NCI-H2029 (cell line): ENCODE data around the gene GRPEL2.

Source experiments
- DNase-seq: peaks from one replicate; lab custom pipeline; 2025; lab: John Stamatoyannopoulos, UW

GRPEL2 gene

DNA sequence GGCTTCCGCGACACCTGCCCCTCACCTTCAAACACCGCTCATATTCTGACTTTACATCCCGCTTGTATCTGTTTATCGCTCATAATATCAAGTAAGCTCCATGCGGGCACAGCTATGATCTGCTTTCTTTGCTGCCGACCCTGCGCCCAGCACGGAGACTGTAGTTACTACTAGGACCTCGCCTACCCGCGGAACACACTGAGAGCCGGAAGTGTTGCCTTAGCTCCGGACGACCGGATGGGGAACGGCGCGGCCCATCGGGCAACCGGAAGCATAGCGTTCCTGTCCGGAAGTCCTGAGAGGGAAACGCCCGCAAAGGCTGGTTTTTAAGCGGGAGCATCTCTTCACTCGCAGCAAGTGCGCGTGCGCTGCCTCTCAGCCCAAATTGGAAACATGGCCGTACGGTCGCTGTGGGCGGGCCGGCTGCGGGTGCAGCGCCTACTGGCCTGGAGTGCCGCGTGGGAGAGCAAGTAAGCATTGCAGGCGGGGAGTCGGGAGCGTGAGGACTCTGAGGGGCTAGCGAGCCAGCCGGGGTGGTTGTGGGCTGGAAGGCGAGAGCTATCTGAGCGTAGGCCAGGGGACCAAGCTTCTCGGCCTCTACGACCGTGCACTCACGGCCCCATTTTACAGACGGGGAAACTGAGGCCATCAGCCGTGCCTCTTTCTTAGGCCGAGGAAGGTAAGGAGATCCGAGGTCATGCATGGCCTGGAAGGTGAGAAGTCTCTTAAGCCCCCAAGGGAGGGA lies at the start of gene GRPEL2:
Gene GRPEL2 (plus strand): TSS at position 353 of the 745 bp plus-strand sequence. CDS start 41 bp downstream, at position 394.
- peak; percentile 98 for DNase-seq

DNA sequence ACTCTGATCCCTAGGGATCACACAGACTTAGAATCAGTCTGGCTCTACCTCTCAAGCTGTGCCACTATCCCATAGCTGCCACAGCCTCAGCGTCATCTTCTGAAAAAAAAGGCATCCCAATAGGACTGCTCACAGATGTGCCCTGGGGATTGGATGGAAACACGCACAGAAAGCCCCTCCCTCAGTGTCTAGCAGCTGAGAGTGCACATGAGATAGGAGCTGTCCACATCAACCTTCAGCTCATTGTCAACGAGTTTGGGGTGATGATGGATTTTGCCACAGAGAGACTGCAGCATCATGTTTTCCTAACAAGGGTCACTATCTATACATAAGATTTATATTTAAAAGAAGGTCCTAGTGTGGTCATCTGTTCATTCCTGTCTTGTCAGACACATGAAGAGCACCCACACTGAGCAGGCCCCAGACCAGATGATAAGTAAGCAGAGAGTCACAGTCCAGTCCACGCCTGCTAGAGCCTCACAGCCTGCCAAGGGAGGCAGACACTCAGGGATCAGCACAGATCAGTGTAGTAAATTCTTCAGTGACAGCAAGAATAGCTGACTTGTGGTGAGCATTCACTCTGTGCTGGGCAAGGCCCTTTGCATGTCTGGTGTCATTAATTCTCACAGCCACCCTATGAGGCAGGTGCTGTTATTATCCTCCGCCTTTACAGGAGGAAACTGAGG lies 47.8 kb upstream of the GRPEL2 start:
- no peak for DNase-seq

DNA sequence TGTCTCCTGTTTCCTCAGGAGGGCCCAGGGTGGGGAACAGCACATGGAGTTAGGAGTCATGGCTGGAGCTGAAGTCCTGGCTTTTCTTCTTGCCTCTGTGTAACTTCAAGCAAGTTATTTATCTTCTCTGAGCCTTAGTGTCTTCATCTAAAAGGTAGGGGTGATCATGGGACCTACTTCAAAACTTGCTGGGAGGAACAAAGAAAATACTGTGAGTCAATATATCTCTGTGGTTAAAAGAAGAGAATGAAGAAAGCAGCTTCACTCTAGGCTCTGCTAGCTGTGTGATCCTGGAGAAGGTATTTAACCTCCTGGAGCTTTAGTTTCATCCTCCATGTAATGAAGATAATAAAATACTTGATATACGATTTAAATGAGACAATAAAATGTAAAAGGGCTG lies 47.1 kb upstream of the GRPEL2 start:
- DNase-seq = no peak

- no peak for DNase-seq
Observed at GRCh38 chr5:149298842-149299404, 46.4 kb upstream of the GRPEL2 start.

- no peak for DNase-seq
Observed at GRCh38 chr5:149299451-149300054, 45.7 kb upstream of the GRPEL2 start.

DNA sequence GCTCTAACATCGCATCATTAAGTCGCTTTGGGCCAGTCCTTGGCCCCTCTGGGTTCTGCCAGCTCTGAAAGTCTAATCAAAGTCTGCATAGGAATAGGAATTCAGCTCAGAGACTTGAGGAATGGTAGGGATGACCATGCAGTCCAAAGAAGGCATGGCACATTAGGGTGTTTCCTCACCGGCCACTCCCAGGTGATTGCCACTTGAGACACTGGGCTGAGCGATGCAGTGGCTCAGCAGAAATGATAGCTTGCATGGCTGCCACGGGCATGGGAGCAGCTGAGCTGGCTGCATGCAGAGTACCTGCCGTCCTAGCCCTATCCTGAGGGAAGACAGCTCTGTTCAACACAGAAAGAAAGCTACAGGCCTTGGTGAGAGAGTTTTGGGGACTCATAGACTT lies 44.9 kb upstream of the GRPEL2 start:
- DNase-seq = no peak

DNA sequence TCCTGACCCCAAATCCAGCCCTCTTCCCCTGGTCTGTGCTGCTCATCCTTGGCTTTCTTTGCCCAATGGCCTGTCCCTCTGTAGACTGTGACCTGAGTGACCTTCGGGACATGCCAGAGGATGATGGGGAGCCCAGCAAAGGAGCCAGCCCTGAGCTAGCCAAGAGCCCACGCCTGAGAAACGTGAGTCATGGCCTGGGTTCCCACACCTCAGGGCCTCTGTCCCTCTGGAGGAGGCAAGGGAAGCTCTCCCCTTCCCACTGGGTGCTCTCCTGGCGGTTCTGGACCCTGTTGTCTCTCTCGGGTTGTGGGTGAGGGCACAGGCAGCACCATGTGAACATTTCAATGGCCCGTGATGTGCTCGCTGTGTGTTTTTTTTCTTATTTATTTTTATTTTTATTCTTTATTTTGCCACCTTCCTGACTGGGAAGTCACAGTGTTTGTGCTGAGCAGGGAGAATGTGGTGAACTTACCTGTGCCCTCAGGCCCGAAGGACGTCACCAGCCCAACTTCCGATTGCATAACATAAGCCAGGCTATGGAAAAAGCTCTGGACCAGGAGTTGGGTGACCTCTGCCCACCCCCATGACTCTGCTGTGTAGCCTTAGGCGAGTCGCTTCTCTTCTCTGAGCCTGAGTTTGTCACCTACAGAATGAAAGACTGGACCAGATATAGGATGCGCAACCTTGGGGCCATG lies 44.1 kb upstream of the GRPEL2 start:
- DNase-seq = no peak

DNA sequence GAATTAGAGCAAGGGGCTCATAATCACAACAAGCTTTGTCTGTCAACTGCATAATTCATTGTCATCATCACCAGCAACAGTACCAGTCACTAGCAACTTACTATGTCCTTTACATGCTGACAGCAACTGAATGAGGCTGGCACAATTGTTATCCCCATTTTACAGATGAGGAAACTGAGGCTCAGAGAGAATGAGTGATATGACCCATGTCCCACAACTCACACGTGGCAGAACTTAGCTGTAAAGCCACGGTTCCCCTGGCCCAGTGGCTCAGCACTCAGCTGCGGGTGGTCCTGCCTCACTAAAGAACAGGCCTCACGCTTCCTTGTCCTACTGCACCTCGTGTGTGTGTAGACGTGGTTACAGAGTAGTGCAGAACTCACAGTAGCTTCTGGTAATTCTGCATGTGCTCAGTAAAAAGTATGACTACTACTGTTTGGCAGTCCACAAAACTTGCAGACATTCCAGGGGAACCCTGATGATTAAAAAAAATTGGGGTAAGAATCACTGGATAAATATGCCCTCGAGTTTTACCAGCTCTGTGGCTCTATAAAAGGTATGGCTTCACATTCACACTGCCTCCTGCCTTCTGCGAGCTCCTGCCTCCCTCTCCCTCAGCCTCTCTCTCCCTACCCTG lies 43.4 kb upstream of the GRPEL2 start:
- DNase-seq = no peak

GRCh38 chr5:149302641-149303040 lies 42.7 kb upstream of the GRPEL2 start:
- DNase-seq = no peak

DNA sequence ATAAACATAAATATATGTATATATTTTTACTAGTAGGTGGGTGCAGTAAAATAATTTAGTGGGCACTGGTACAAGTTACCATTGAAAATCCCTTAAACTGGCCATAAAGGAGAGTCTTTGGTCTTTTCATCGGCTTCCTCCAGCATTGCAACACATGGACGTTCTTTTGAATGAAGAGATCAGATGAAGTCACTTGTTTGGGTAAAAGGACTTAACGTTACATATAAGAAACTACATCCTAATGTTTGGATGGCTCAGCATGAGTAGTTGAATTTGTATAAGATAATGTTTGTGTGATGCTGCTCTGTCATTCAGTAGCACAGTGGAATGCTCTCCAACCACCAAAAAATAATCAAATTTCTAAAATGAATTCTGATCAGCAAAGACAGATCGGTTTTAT lies 42.1 kb upstream of the GRPEL2 start:
- DNase-seq = no peak

- DNase-seq = no peak
Observed at GRCh38 chr5:149304195-149305078, 40.9 kb upstream of the GRPEL2 start.

- DNase-seq = no peak
Observed at GRCh38 chr5:149309354-149309753, 35.9 kb upstream of the GRPEL2 start.

GRCh38 chr5:149310488-149310887 lies 34.8 kb upstream of the GRPEL2 start:
- no peak for DNase-seq

DNA sequence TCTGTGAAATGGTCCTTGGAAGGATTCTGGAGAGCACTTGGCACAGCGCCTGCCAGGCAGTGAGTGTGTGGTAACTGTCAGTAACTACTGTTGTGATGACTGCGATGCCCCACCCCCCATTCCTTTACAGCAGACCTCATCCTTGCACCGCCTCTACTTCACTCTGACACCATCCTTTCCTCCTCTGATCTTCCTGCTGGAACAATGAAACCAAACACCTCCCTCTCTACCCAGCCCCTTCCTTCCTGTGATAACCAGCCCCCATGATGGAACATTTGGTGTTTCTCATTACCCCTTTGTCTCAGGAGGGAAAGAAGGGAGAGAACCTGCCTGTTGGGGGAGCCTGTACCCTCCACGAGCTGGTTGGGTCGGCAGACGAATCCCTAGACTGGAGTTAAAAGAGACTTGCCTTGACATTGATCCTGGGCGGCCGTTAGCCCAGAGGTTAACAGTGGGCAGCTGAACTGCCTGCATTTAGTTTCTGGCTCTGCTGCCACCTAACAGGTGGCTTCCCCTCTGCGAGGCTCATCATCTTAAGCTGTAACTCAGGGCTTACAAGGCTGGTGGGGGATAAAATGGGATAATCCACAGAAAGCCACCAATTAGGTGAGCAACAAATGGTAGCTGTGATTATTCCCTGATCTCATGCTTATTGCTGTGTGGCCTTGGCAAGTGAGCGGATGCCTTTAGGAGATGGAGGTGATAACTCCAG lies 34.2 kb upstream of the GRPEL2 start:
- DNase-seq = peak; percentile 9

DNA sequence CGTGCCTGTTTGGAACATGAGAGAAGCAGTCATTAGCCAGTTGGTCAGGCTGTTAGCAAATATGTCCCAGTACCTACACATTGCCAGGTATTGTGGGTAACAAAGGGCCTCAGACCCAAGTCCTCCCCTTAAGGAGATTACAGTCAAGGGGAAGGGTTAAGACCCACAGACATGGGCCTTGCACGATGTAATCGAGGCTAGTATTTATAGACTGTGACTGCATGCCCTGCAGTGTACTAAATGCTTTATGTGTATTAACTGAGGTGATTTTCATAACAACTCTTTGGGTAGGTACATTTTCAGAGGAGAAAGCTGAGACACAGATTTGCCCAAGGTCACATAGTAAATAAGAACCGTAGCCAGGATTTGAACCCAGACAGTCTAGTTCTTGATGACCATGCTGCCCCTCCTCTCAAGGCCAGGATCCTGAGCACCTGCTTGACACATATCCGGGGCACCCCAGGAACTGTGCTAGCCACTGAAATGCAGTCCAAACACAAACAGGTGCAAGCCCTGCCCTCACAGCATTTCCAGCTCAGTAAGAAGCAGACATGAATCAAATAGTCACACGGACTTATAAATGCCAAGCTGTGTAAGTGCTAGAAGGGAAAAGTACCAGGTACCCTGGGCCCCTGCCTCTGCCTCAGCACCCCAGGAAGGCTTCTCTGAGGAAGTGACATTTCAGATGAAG lies 32.0 kb upstream of the GRPEL2 start:
- DNase-seq = no peak

DNA sequence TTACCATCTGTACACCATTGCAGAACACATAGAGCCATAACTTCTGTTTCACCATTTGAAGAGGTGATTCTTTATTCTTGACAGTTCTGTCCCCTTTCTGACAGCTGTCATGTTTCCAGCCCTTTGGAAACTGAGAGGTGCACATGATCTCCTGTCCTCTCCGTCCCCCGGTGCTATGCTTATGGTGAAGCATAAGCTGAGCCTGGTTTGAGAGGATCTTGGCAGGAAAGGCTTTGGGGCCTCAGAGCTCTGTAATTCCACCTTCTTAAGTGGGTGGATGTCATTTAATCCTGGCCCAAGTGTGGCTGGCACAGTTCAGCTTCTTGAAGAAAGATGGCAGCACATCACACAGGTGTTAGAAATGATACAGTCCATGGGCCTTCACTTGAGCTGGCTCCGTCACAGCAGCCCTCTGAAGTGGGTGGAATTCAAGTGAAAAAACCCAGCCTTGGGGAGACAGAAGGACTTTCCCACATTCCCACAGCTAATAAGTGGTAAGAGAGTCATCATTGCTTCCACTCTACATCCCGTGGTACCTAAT lies 30.7 kb upstream of the GRPEL2 start:
- DNase-seq = no peak

- DNase-seq = no peak
Observed at GRCh38 chr5:149315753-149316152, 29.5 kb upstream of the GRPEL2 start.

- peak; percentile 38 for DNase-seq
Observed at GRCh38 chr5:149317281-149318048, 27.8 kb upstream of the GRPEL2 start.
